WTC11 (cell line): ENCODE results near the gene CACNG3. TPM values are rescaled to one million over a fixed set of nuclear protein-coding genes. Genes with fewer than 3 reads are reported as not detected.

ENCODE experiments used
- ATAC-seq: fragments of 200-7000 bp; cut with Tn5 transposase; 2 replicates; pipeline ENCODE4 v1.10.0; 2021; ENCODE audit warnings: mild to moderate bottlenecking, moderate library complexity
- CTCF ChIA-PET: fragments of 300-600 bp; sonication (Branson Sonifier 250); formaldehyde crosslinking; loops from one replicate; lab custom pipeline; 2021; ENCODE audit warnings: antibody characterized with exemption; lab: Charles Lee
- POLR2A ChIA-PET: fragments of 350-600 bp; sonication (Branson Sonifier 250); formaldehyde crosslinking; loops from one replicate; lab custom pipeline; 2021; ENCODE audit warnings: antibody characterized with exemption; lab: Charles Lee
- DNase-seq: peaks from one replicate; pipeline ENCODE4 v3.0.0; 2021; ENCODE audit warnings: low spot score
- H3K27ac Mint-ChIP-seq: 2 replicates; pipeline ENCODE4 v1.8.0; 2021; ENCODE audit warnings: mixed read lengths
- H3K27me3 Mint-ChIP-seq: 2 replicates; pipeline ENCODE4 v1.8.0; 2021; ENCODE audit warnings: low read depth, mild to moderate bottlenecking, moderate library complexity, mixed read lengths
- H3K36me3 Mint-ChIP-seq: 2 replicates; pipeline ENCODE4 v1.8.0; 2021; ENCODE audit warnings: mixed read lengths
- H3K4me1 Mint-ChIP-seq: 2 replicates; pipeline ENCODE4 v1.8.0; 2022; ENCODE audit warnings: mixed read lengths
- H3K4me3 Mint-ChIP-seq: 2 replicates; pipeline ENCODE4 v1.8.0; 2021; ENCODE audit warnings: mild to moderate bottlenecking, moderate library complexity, mixed read lengths
- H3K9me3 Mint-ChIP-seq: 2 replicates; pipeline ENCODE4 v1.8.0; 2021; ENCODE audit warnings: mixed read lengths
- ATF1 ChIP-seq: sonication (generic); formaldehyde crosslinking; IDR thresholded peaks from 2 replicates; pipeline ENCODE4 v1.8.1; 2023; ENCODE audit warnings: mild to moderate bottlenecking, moderate library complexity, missing genetic modification reagents
- ELF4 ChIP-seq: sonication (generic); formaldehyde crosslinking; IDR thresholded peaks from 2 replicates; pipeline ENCODE4 v1.8.1; 2022; ENCODE audit warnings: low read depth, mild to moderate bottlenecking, moderate library complexity, missing genetic modification reagents
- FOXP1 ChIP-seq: sonication (generic); formaldehyde crosslinking; IDR thresholded peaks from 2 replicates; pipeline ENCODE4 v1.8.0; 2022; ENCODE audit warnings: missing genetic modification reagents, mild to moderate bottlenecking, moderate library complexity, borderline replicate concordance
- JUN ChIP-seq: sonication (generic); formaldehyde crosslinking; IDR thresholded peaks from 2 replicates; pipeline ENCODE4 v1.8.0; 2023; ENCODE audit warnings: mild to moderate bottlenecking, missing genetic modification reagents
- OVOL2 ChIP-seq: fragments of 250-450 bp; sonication (Bioruptor Pico); IDR thresholded peaks from 2 replicates; pipeline ENCODE4 v1.9.0; 2021; ENCODE audit warnings: mild to moderate bottlenecking, borderline replicate concordance
- ZNF423 ChIP-seq: fragments of 250-450 bp; sonication (Bioruptor Pico); IDR thresholded peaks from 2 replicates; pipeline ENCODE4 v2.1.2; 2022; ENCODE audit warnings: mild to moderate bottlenecking, moderate library complexity
- total RNA-seq: library from RNA; stranded (reverse); gene quantifications from 3 replicates; pipeline ENCODE4 v1.2.3, GENCODE V29; 2021
- TF ChIP-seq, protein P1 (sequence below): sonication (generic); formaldehyde crosslinking; IDR thresholded peaks from 2 replicates; pipeline ENCODE4 v1.8.1; 2022; ENCODE audit warnings: mild to moderate bottlenecking, moderate library complexity, missing genetic modification reagents
- TF ChIP-seq, protein P2 (sequence below): fragments of 200-600 bp; IDR thresholded peaks from 2 replicates; pipeline ENCODE4 v1.8.0; 2022; ENCODE audit warnings: antibody characterized with exemption

Gene CACNG3
- total RNA-seq, 1 experiment from 2014 or later = not detected

DNA sequence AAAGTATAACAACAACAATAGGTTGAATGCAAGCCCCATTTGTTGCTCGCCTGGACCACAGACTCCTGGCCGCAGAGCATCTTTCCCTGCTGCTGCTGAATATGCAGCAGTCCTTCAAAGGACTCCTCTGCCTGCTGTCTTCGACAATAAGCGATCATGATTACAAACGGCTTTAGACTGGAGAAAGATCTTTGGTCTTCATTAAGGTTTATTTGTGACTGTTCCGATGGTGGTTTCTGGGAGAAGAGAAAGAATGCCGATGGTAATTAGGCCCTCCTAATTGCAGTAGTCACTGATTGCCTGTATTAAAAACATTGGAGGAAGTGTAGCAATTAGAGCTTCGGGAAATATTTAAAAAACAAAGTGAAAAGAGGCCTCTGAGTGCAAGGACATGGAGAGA, 138.2 kb downstream of the CACNG3 start:
- peaks cover 8% of the 10 kb centered on the region for H3K9me3 Mint-ChIP-seq
- POLR2A ChIA-PET = no interaction called here
- ATAC-seq (no peak), DNase-seq (no peak)
- H3K36me3 Mint-ChIP-seq = peaks cover 5% of the 10 kb centered on the region
- peaks cover 32% of the 10 kb centered on the region for H3K4me1 Mint-ChIP-seq
- CTCF ChIA-PET = interaction anchor here (1.2 to 1.3 kb wide), 2 partner anchors 11 to 349 kb away, joined by 6 to 7 read pairs; no protein-coding TSS in a partner anchor
- H3K27me3 Mint-ChIP-seq = peaks cover 8% of the 10 kb centered on the region
- no peak overlapping the region for H3K4me3 Mint-ChIP-seq
- TF ChIP-seq ELF4 (CRISPR knock-in tag) (no peak), OVOL2 (CRISPR knock-in tag) (no peak), ATF1 (no peak), JUN (no peak)
- TF ChIP-seq, protein P1, sequence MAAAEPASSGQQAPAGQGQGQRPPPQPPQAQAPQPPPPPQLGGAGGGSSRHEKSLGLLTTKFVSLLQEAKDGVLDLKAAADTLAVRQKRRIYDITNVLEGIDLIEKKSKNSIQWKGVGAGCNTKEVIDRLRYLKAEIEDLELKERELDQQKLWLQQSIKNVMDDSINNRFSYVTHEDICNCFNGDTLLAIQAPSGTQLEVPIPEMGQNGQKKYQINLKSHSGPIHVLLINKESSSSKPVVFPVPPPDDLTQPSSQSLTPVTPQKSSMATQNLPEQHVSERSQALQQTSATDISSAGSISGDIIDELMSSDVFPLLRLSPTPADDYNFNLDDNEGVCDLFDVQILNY (CRISPR knock-in tag) = no peak
- no peak overlapping the region for H3K27ac Mint-ChIP-seq

DNA sequence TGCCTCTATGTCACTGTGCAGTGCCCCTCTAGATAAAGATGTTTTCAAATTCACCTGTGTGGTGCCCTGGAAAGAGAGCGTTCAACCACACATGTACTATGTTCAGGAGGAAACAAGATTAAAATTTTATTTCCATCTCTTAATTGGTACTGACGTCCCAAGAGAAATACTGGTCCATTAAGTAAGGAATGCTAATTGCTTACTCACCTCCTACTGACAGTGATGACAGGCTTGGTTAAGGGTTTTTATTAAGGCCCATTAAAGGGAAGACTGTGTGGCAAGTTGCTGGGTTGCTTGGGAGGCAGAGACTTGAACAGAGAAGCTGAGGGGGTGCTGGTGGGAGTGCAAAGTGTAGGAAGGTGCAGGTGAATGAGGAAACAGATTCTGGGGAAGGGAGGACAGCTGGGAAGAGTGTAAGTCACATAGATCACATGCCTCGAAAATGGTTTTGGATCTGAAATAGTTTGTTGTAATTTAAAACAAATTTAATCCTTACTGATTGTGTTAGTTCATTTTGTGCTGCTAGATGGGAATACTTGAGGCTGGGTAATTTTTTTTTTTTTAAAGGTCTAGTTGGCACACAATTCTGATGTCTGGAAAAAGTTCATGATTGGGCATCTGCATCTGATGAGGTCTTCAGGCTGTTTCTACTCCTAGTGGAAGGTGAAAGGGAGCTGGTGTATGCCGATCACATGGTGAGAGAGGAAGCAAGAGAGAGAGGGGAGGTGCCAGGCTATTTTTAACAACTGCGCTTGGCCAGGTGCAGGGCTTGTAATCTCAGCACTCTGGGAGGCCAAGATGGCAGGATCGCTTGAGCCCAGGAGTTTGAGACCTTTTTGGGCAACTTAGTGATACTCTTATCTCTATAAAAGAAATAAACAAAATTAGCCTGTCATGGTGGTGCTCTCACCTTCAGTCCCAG, 140.5 kb downstream of the CACNG3 start:
- no peak for DNase-seq
- Mint-ChIP-seq H3K27ac (no peak overlapping the region), H3K4me1 (peaks cover 32% of the 10 kb centered on the region), H3K27me3 (peaks cover 3% of the 10 kb centered on the region; the same call in 1 of the 2 replicates), H3K4me3 (no peak overlapping the region), H3K9me3 (peaks cover 17% of the 10 kb centered on the region), H3K36me3 (peaks cover 5% of the 10 kb centered on the region; the same call in 1 of the 2 replicates)
- CTCF ChIA-PET = interaction anchor here (0.8 to 1.4 kb wide), 2 partner anchors 108 to 351 kb away, joined by 4 read pairs; no protein-coding TSS in a partner anchor
- ATAC-seq = 0 out of 2 replicates have a peak, but pooled peaks have one; percentile 16
- no peak for TF ChIP-seq OVOL2 (CRISPR knock-in tag)
- POLR2A ChIA-PET = interaction anchor here (0.5 to 0.7 kb wide), 3 partner anchors 33 to 353 kb away, joined by 3 to 4 read pairs (median 3); no protein-coding TSS in a partner anchor

GRCh38 chr16:24409045-24409444, 152.9 kb downstream of the CACNG3 start:
- no peak overlapping the region for H3K27ac Mint-ChIP-seq
- no peak overlapping the region for H3K4me3 Mint-ChIP-seq
- H3K36me3 Mint-ChIP-seq = peaks cover 2% of the 10 kb centered on the region; the same call in 1 of the 2 replicates
- peak; percentile 62 for ATAC-seq
- CTCF ChIA-PET = interaction anchor here (0.7 to 1.0 kb wide), 4 partner anchors 16 to 1679 kb away, joined by 3 to 4 read pairs (median 3); no protein-coding TSS in a partner anchor
- TF ChIP-seq, protein P2, sequence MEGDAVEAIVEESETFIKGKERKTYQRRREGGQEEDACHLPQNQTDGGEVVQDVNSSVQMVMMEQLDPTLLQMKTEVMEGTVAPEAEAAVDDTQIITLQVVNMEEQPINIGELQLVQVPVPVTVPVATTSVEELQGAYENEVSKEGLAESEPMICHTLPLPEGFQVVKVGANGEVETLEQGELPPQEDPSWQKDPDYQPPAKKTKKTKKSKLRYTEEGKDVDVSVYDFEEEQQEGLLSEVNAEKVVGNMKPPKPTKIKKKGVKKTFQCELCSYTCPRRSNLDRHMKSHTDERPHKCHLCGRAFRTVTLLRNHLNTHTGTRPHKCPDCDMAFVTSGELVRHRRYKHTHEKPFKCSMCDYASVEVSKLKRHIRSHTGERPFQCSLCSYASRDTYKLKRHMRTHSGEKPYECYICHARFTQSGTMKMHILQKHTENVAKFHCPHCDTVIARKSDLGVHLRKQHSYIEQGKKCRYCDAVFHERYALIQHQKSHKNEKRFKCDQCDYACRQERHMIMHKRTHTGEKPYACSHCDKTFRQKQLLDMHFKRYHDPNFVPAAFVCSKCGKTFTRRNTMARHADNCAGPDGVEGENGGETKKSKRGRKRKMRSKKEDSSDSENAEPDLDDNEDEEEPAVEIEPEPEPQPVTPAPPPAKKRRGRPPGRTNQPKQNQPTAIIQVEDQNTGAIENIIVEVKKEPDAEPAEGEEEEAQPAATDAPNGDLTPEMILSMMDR = peak; percentile 26; the same call in 1 of the 2 replicates
- TF ChIP-seq ZNF423 (CRISPR knock-in tag) (no peak), FOXP1 (CRISPR knock-in tag) (no peak)
- peaks cover 4% of the 10 kb centered on the region for H3K9me3 Mint-ChIP-seq
- POLR2A ChIA-PET = interaction anchor here (0.7 kb wide), 1 partner anchor 329 kb away, joined by 3 read pairs; no protein-coding TSS in a partner anchor
- no peaks in the 10 kb centered on the region; the same call in 1 of the 2 replicates for H3K27me3 Mint-ChIP-seq
- H3K4me1 Mint-ChIP-seq = peaks cover 2% of the 10 kb centered on the region; the same call in 1 of the 2 replicates
- no peak for DNase-seq
